GM23248 (cell line): ENCODE data around the gene HOXA4. TPM values are rescaled to one million over a fixed set of nuclear protein-coding genes. Genes with fewer than 3 reads are reported as not detected.

Experiments used
- DNase-seq: peaks from one replicate; pipeline ENCODE4 v3.0.0-alpha.2; 2015
- H2AFZ ChIP-seq: fragments of 200-600 bp; sonication (generic); 2 replicates; pipeline ENCODE4 v1.6.1; 2016; ENCODE audit warnings: antibody characterized with exemption
- H3F3A ChIP-seq: fragments of 200-600 bp; sonication (generic); 2 replicates; pipeline ENCODE4 v1.6.1; 2016; ENCODE audit warnings: mild to moderate bottlenecking, antibody characterized with exemption, mixed run types; ENCODE audit not compliant: insufficient read depth
- H3K27ac ChIP-seq: fragments of 200-600 bp; sonication (generic); 2 replicates; pipeline ENCODE4 v1.5.1; 2016; ENCODE audit warnings: mild to moderate bottlenecking
- H3K27me3 ChIP-seq: fragments of 200-600 bp; sonication (generic); replicated peaks from 2 replicates; pipeline ENCODE4 v1.6.1; 2016; ENCODE audit warnings: mild to moderate bottlenecking; ENCODE audit not compliant: insufficient read depth
- H3K36me3 ChIP-seq: fragments of 200-600 bp; sonication (generic); 2 replicates; pipeline ENCODE4 v1.6.1; 2016; ENCODE audit warnings: low read depth, mild to moderate bottlenecking
- H3K4me1 ChIP-seq: fragments of 200-600 bp; sonication (generic); 2 replicates; pipeline ENCODE4 v1.6.1; 2016; ENCODE audit warnings: mild to moderate bottlenecking; ENCODE audit not compliant: insufficient read depth
- H3K4me2 ChIP-seq: fragments of 200-600 bp; sonication (generic); one replicate; pipeline ENCODE4 v1.6.1; 2016; ENCODE audit warnings: mild to moderate bottlenecking; ENCODE audit not compliant: unreplicated experiment
- H3K4me3 ChIP-seq: fragments of 200-600 bp; sonication (generic); 2 replicates; pipeline ENCODE4 v1.5.1; 2016; ENCODE audit warnings: mild to moderate bottlenecking
- H3K79me2 ChIP-seq: fragments of 200-600 bp; sonication (generic); 2 replicates; pipeline ENCODE4 v1.6.1; 2016; ENCODE audit warnings: mild to moderate bottlenecking; ENCODE audit not compliant: insufficient read depth
- H3K9ac ChIP-seq: fragments of 200-600 bp; sonication (generic); 2 replicates; pipeline ENCODE4 v1.6.1; 2016; ENCODE audit warnings: mild to moderate bottlenecking
- H3K9me2 ChIP-seq: fragments of 200-600 bp; sonication (generic); 2 replicates; pipeline ENCODE4 v1.6.1; 2016; ENCODE audit warnings: mixed run types, mild to moderate bottlenecking, moderate library complexity; ENCODE audit not compliant: insufficient read depth
- H3K9me3 ChIP-seq: fragments of 200-600 bp; sonication (generic); one replicate; pipeline ENCODE4 v1.6.1; 2017; ENCODE audit warnings: low read depth
- H4K20me1 ChIP-seq: fragments of 200-600 bp; sonication (generic); 2 replicates; pipeline ENCODE4 v1.6.0; 2016; ENCODE audit not compliant: insufficient read depth
- EZH2 ChIP-seq: fragments of 200-600 bp; sonication (generic); IDR thresholded peaks from 2 replicates; pipeline ENCODE4 v1.6.1; 2018; ENCODE audit warnings: antibody characterized with exemption, mild to moderate bottlenecking; ENCODE audit not compliant: insufficient read depth, poor library complexity, severe bottlenecking
- EZH2phosphoT487 ChIP-seq: fragments of 200-600 bp; sonication (generic); IDR thresholded peaks from 2 replicates; pipeline ENCODE4 v1.6.1; 2018; ENCODE audit warnings: antibody characterized with exemption, moderate library complexity, mild to moderate bottlenecking, low read depth; ENCODE audit not compliant: insufficient read depth
- WGBS, 2 experiments: methylation state at CpG; one replicate each; pipeline ENCODE4 v1.1.6; 2015 to 2017; ENCODE audit warnings: low lambda C conversion rate in 2 of 2, low coverage in 1 of 2; ENCODE audit errors: missing lambda C conversion rate in 2 of 2; 5-methylcytosine and 5-hydroxymethylcytosine counted together
- in situ Hi-C: fragments of 300-500 bp; cut with MboI; formaldehyde crosslinking; loops from 2 replicates; pipeline ENCODE4 v1.15.0; 2020
- polyA plus RNA-seq: library from polyadenylated mRNA; unstranded; fragments of >200 nt; fragmentation: Nextera tagmentation; extraction: Ambion mirVana; gene quantifications from 2 replicates; pipeline ENCODE4 v1.2.1, GENCODE V29; 2016
- total RNA-seq: library from RNA; depleted of rRNA; stranded (reverse); fragments of >200 nt; shearing (Covaris generic); gene quantifications from 2 replicates; pipeline ENCODE4 v1.2.3, GENCODE V29; 2014

Gene HOXA4
- total and polyA plus RNA-seq, 2 experiments from 2014 or later = 1.8 to 3.1 TPM

DNA sequence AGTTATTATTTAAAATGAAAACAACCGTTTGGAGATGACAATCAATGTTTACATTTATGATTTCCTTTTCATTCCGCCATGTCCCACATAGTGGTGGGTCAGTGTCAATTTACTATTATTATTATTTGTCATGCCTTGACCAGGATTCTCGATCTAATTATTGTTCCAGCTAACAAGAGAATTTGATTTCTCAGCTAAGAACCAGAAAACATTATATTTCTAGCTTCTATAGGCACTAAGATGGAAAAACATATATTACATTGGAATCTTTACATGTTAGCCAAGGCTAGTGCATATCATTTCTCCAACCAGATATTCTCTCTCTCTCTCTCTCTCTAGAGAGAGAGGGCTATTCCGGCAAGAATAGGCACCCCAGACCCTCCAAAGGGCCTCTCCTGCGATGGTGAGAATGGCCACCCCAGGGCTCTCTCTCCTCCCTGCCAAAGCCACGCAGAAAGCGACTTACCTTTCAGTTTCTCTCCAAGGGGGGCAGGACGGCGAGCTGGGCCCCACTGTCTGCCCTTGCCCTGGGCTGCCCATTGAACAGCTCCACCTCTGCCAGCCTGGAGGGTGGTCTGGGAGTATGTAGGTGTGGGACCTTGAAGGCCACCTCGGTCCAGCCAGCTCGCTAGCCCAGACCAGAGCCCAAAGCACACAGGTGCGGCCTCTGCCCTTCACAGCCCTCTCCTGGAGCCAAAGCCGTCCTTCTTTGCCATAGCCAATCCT, 19.4 kb upstream of the HOXA4 start:
- Histone ChIP-seq H3K36me3 (no peaks in the 10 kb centered on the region), H3K9me3 (no peaks in the 10 kb centered on the region), H3F3A (peaks cover 29% of the 10 kb centered on the region), H3K4me3 (peak overlapping the region; percentile 89), H2AFZ (peak overlapping the region; percentile 88), H3K9ac (peak overlapping the region; percentile 87), H3K4me2 (peak overlapping the region; percentile 98), H3K27ac (peak overlapping the region; percentile 86), H3K79me2 (peaks cover 98% of the 10 kb centered on the region), H3K9me2 (no peaks in the 10 kb centered on the region), H3K4me1 (peaks cover 32% of the 10 kb centered on the region), H3K27me3 (no peaks in the 10 kb centered on the region), H4K20me1 (no peaks in the 10 kb centered on the region)
- 42 to 43% methylated on average over 13 of the region's 13 CpGs for WGBS, 2 experiments
- no peak for TF ChIP-seq EZH2phosphoT487
- DNase-seq = no peak
- in situ Hi-C loops = loop anchor here (10.0 kb wide), 3 partner anchors 295 to 1285 kb away; no protein-coding TSS in a partner anchor

DNA sequence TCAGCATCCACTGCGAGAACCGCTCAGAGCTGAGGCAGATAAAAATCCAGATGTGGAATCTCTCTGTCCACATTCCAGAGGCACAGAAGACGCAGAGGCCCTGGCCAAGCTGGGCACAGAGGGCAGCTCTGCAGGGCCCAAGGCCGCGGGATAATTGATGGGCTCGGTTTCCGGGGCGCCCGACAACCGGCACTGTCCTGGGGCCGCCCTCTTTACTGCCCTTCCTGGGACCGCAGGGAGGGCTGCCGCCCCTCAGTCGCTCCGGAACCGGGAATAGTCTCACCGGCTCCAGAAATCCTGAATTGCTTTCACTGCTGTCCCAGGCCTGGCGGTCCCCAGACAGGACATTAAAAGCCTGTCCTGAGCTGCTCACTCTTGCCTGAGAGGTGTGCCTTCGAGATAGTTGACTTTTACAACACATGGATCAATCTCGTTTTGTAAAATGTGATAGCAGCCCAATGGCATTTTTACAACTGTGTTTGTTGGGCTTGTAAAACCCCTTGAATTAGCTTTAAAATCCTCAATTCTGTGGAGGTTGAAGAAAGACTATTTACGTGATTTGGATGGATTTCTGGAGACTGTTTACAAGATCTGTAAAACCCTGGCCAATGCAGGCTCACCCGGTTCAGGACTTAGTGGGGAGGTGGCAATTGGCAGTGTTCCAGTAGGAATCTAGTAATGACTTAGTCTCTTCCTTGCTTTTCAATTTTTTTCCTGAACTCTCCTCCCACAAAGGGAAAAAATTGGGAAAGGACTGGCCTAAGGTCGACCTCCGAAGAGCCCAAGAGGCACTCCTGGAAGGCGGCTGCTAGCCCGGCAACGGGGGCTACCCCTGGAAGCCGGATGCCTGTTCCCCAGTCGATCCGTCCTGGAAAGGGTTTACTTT, 18.4 kb upstream of the HOXA4 start:
- H3K4me3 ChIP-seq = peak overlapping the region; percentile 89
- peak overlapping the region; percentile 86 for H3K27ac ChIP-seq
- H3K79me2 ChIP-seq = peaks cover 95% of the 10 kb centered on the region
- no peaks in the 10 kb centered on the region for H3K9me2 ChIP-seq
- TF ChIP-seq EZH2 (no peak), EZH2phosphoT487 (0 out of 2 replicates have a peak, but pooled peaks have one; percentile 5)
- peak overlapping the region; percentile 98 for H3K4me2 ChIP-seq
- peak; percentile 75 for DNase-seq
- H3F3A ChIP-seq = peaks cover 29% of the 10 kb centered on the region
- H3K27me3 ChIP-seq = no peaks in the 10 kb centered on the region
- no peaks in the 10 kb centered on the region for H3K9me3 ChIP-seq
- peak overlapping the region; percentile 87 for H3K9ac ChIP-seq
- 0 out of 2 replicates have a peak, but pooled peaks cover 6% of the 10 kb centered on the region for H3K36me3 ChIP-seq
- no peaks in the 10 kb centered on the region for H4K20me1 ChIP-seq
- in situ Hi-C loops = no loop called here
- H3K4me1 ChIP-seq = peaks cover 32% of the 10 kb centered on the region
- H2AFZ ChIP-seq = peak overlapping the region; percentile 91
- 10 to 11% methylated on average over 30 of the region's 30 CpGs for WGBS, 2 experiments

DNA sequence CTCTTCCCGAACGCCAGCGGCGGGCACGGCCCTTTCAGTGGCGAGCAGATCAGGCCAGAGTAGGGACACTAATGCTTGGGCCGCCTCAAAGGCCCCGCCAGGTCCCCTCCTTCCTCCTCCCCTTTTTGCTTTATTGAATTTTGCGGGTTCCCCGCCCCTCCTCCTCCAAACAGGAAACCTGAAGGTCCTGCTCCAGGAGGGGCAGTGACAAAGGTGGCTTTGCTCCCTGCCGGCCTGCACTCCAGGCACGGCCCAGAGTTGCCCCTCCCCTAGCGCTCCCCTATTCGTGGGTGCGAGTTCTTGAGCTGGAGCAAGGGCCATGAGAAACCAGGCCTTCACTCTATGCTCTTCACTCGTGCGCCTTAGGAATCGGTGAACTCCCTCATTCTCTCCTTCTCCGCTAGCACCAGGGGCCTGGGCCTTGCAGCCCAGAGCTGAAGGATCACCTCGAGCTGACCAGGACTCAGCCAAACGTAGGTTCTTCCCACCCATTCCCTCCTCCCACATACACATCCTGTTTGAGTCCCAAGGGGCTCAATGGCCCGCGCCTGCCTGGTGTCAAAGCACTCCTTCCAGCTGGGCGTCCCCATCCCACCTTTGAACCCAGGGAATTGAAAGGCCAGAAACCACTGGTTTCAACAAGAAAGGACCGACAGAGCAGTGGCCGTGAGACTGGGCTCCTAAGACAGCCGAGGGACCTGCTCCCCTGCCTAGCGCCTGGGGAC, 17.6 kb upstream of the HOXA4 start:
- Histone ChIP-seq H3K36me3 (0 out of 2 replicates have a peak, but pooled peaks cover 7% of the 10 kb centered on the region), H3K79me2 (peaks cover 95% of the 10 kb centered on the region), H2AFZ (peak overlapping the region; percentile 91), H3K4me3 (peak overlapping the region; percentile 89), H3F3A (peaks cover 24% of the 10 kb centered on the region), H3K9me2 (no peaks in the 10 kb centered on the region), H3K27ac (peak overlapping the region; percentile 86), H3K27me3 (no peaks in the 10 kb centered on the region), H3K4me2 (peak overlapping the region; percentile 98), H3K9me3 (no peaks in the 10 kb centered on the region), H4K20me1 (no peaks in the 10 kb centered on the region), H3K4me1 (peaks cover 31% of the 10 kb centered on the region), H3K9ac (peak overlapping the region; percentile 87)
- TF ChIP-seq EZH2phosphoT487 (no peak), EZH2 (no peak)
- DNase-seq = peak; percentile 65
- WGBS, 2 experiments = 9 to 14% methylated on average over 20 to 28 of the region's 28 CpGs
- in situ Hi-C loops = no loop called here
